Progenitor cell of endocrine pancreas (in vitro differentiated cells): ENCODE measurements around the gene ADARB1. TPM values are rescaled to one million over a fixed set of nuclear protein-coding genes. Genes with fewer than 3 reads are reported as not detected.
A peak's percentile ranks its signal among the peaks of the same experiment; 100 is the strongest.

ENCODE experiments used
- DNase-seq: peaks from one replicate; pipeline ENCODE4 v3.0.0; 2021; ENCODE audit warnings: low spot score; ENCODE audit not compliant: unreplicated experiment
- H3K27ac Mint-ChIP-seq: 2 replicates; pipeline ENCODE4 v1.8.0; 2021; ENCODE audit warnings: mild to moderate bottlenecking, moderate library complexity, mixed read lengths
- H3K27me3 Mint-ChIP-seq: 2 replicates; pipeline ENCODE4 v1.8.0; 2021; ENCODE audit warnings: mixed read lengths
- H3K36me3 Mint-ChIP-seq: 2 replicates; pipeline ENCODE4 v1.8.0; 2022; ENCODE audit warnings: mixed read lengths; ENCODE audit not compliant: insufficient read depth
- H3K4me1 Mint-ChIP-seq: 2 replicates; pipeline ENCODE4 v1.8.0; 2021; ENCODE audit warnings: low read depth, mixed read lengths
- H3K4me3 Mint-ChIP-seq: 2 replicates; pipeline ENCODE4 v1.8.0; 2021; ENCODE audit warnings: low read depth, mild to moderate bottlenecking, moderate library complexity, mixed read lengths
- H3K9me3 Mint-ChIP-seq: 2 replicates; pipeline ENCODE4 v1.8.0; 2021; ENCODE audit warnings: low read depth, mixed read lengths
- CTCF ChIP-seq: fragments of 200-600 bp; sonication (generic); IDR thresholded peaks from one replicate; pipeline ENCODE4 v1.5.0; 2021; ENCODE audit warnings: antibody characterized with exemption, mild to moderate bottlenecking; ENCODE audit not compliant: unreplicated experiment
- total RNA-seq: library from RNA; stranded (reverse); gene quantifications from 2 replicates; pipeline ENCODE4 v1.2.1, GENCODE V29; 2021

Gene ADARB1
- total RNA-seq, 1 donor from 2014 or later: 19.1 TPM

GRCh38 chr21:45041984-45042663, 32.3 kb upstream of the ADARB1 start:
- no peak for TF ChIP-seq CTCF
- Mint-ChIP-seq H3K27me3 (peaks cover 21% of the 10 kb centered on the region), H3K4me1 (no peaks in the 10 kb centered on the region), H3K9me3 (peaks cover 2% of the 10 kb centered on the region), H3K36me3 (no peaks in the 10 kb centered on the region), H3K4me3 (no peak overlapping the region), H3K27ac (peak overlapping the region; percentile 70)
- DNase-seq: no peak

GRCh38 chr21:45042664-45043161, 31.7 kb upstream of the ADARB1 start:
- Mint-ChIP-seq H3K36me3 (no peaks in the 10 kb centered on the region), H3K4me1 (no peaks in the 10 kb centered on the region), H3K9me3 (peaks cover 4% of the 10 kb centered on the region), H3K4me3 (no peak overlapping the region), H3K27me3 (peaks cover 21% of the 10 kb centered on the region), H3K27ac (no peak overlapping the region)
- no peak for TF ChIP-seq CTCF
- no peak for DNase-seq

GRCh38 chr21:45043541-45044020, 30.8 kb upstream of the ADARB1 start:
- no peaks in the 10 kb centered on the region for H3K36me3 Mint-ChIP-seq
- no peaks in the 10 kb centered on the region for H3K4me1 Mint-ChIP-seq
- peaks cover 18% of the 10 kb centered on the region for H3K27me3 Mint-ChIP-seq
- no peak for DNase-seq
- peaks cover 4% of the 10 kb centered on the region for H3K9me3 Mint-ChIP-seq
- no peak overlapping the region for H3K4me3 Mint-ChIP-seq
- H3K27ac Mint-ChIP-seq: no peak overlapping the region
- TF ChIP-seq CTCF: no peak

GRCh38 chr21:45045481-45045880, 28.9 kb upstream of the ADARB1 start:
- Mint-ChIP-seq H3K27ac (no peak overlapping the region), H3K9me3 (peaks cover 4% of the 10 kb centered on the region), H3K4me1 (no peaks in the 10 kb centered on the region), H3K36me3 (no peaks in the 10 kb centered on the region), H3K27me3 (peaks cover 18% of the 10 kb centered on the region), H3K4me3 (no peak overlapping the region)
- DNase-seq: no peak
- no peak for TF ChIP-seq CTCF

DNA sequence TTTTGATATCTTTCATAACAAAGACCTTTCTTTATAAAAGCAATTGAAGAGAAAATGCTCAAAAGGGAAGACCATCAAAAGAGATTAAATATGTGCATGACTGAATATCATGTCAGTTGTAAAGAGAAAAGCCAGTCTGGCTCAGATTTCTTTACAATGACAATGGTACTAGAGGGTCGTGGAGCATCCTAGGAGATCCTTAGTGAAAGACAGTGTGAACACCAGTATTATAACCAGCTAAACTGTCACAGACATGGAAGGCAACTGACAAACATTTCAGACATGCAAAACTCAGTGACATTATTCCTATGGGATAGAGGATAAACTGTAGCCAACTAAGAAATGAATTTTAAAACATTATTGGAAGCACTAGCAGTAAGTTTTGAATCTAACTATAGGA, 27.1 kb upstream of the ADARB1 start:
- Mint-ChIP-seq H3K27ac (no peak overlapping the region), H3K4me3 (no peak overlapping the region), H3K36me3 (no peaks in the 10 kb centered on the region), H3K9me3 (peaks cover 4% of the 10 kb centered on the region), H3K27me3 (peaks cover 20% of the 10 kb centered on the region), H3K4me1 (peaks cover 3% of the 10 kb centered on the region)
- TF ChIP-seq CTCF: no peak
- DNase-seq: no peak
